Urothelium cell line (cell line): ENCODE data around the gene SLC12A9.
"Not testable (repeated sequence)": the region's sequence is repeated elsewhere in the genome, so short reads cannot be mapped to it uniquely, and the experiment has no call there.

Experiments
- DNase-seq: peaks from one replicate; pipeline ENCODE4 v3.0.0; 2011; ENCODE audit warnings: low spot score, mixed read lengths
- FAIRE-seq: peaks from 2 replicates; lab custom pipeline; 2011; peaks lifted over from hg19 to GRCh38; lab: Jason Lieb, UNC

SLC12A9 gene

DNA sequence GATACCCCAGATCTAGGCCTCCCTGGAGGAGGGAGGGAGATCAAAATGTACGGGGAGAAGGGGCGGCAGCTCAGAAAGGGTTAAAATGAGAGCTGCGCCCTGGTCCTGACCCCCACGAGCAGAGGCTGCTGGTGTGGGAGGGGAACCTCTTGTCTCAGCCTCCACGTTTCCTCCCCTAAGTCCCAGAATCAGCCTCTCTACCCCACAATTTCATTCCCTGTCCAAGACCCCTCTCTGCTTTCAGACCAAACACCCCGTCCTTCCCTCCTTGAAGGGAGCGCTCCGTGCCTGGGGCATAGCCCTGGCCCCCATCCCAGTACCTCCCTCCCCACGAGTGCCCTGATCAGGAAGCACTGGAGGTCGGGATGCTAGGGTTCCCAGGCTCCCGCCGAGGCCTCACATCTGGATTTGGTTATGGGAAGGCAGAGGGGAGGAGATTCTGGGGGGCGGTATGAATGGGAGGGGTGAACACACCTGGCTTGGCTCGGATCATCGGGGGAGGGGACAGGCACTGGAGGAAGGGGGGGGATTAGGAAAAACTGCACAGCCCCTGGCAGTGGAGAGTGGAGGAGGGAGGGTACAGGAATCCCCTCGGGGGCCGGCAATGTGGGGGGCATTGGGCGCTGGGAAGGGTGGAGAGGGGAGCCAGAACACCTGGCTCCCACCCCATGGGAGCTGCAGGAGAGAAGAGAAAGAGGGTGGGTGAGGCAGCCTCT, 27.9 kb upstream of the SLC12A9 start:
- no peak for FAIRE-seq

DNA sequence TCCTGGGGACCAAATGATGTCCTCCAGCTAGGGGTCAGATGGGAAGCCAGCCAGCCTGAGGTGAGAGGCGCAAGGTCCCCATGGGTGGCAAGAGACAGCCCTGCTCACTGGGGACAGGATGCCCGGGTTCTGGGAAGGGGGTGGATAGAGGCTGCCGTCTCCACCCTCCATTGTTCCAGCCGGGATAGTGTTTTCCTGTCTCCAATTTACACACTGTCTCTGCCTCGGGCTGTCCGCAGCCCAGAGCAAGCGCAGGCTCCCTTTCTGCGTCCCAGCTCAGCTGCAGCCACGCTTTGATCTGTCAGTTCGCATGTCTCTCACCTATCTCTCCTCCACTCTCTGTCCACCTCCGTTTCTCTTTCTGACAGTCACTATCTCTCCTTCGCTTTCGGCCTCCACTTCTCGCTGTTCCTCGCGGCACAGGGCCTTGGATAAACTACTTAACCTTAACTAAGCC, 27.3 kb upstream of the SLC12A9 start:
- DNase-seq (peak; percentile 40), FAIRE-seq (no peak)

More for the DNA sequence above, 27.9 kb upstream of the SLC12A9 start:
- no peak for DNase-seq

DNA sequence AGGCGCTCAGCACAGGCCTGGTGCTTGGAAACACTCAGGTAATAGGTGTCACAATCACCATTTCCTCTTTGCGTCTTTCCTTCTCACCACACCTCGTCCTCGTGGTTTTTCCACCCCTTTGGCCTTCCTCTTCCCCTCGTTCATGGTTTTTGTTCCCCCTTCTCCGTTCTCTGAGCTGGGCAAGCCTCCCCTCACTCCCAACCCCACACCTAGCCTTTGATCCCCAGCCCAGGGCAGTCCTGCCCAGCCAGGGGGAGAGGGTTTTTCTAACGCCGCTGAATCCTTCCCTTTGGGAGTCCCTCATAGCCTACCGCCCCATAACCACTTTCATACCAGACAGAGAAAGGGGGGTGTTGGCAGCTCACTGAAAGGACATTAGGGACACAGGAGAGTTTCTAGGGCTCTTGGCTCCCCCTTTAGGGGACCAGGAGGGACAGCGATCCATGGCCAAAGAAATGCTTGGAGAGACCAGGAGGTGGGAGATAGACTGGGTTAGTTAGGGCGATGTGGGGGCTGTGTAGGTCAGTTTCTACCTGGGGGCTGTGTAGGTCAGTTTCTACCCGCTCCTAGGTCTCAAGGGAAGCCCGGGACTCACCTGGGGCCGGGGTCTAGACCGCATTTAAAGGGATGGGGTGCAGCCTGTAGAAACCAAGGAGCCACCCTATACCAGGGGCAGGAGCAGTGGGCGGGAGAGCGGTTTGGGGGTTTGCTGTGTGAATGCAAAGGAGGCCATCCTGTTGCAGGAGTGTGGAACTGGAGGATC, 26.6 kb upstream of the SLC12A9 start:
- DNase-seq (no peak), FAIRE-seq (no peak)

DNA sequence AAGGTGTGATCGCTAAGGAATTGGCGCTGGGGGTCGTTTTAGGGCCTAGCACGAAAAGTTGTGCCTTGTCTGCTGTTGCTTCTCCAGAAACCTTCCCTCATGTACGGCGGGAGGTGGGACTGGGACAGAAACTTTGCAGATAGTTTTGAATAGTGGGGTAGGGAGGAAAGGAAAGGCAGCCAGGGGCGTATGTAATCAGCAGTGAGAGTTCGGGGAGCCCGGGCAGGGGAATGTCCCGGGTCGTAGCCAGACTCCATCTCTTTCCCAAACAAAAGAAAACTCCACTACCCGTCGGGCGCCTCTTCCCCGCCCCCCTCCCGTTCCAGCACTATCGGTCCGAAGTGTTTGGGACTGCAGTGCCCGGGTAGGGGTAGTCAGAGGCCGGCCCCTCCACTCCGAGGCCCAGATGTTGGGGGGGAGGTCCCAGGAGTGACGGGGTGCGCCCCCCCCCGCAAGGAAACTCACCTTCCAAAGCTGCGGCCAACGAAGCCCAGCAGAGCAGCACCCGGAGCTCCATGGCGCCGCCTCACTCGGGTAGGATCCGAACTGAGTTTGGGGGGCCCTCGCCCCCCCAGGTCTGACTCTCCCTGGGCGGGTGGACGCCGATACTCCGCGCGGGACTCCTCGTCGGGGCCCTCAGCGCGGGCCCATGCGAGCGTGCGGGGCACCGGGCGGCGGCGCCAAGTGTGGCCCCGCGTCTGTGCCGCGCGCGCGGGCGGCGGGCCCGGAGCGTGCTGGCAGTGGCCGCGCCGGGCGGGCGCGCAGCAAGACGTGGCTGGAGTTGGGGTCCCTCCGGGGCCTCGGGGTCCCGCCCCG, 25.8 kb upstream of the SLC12A9 start:
- DNase-seq (no peak), FAIRE-seq (no peak)

DNA sequence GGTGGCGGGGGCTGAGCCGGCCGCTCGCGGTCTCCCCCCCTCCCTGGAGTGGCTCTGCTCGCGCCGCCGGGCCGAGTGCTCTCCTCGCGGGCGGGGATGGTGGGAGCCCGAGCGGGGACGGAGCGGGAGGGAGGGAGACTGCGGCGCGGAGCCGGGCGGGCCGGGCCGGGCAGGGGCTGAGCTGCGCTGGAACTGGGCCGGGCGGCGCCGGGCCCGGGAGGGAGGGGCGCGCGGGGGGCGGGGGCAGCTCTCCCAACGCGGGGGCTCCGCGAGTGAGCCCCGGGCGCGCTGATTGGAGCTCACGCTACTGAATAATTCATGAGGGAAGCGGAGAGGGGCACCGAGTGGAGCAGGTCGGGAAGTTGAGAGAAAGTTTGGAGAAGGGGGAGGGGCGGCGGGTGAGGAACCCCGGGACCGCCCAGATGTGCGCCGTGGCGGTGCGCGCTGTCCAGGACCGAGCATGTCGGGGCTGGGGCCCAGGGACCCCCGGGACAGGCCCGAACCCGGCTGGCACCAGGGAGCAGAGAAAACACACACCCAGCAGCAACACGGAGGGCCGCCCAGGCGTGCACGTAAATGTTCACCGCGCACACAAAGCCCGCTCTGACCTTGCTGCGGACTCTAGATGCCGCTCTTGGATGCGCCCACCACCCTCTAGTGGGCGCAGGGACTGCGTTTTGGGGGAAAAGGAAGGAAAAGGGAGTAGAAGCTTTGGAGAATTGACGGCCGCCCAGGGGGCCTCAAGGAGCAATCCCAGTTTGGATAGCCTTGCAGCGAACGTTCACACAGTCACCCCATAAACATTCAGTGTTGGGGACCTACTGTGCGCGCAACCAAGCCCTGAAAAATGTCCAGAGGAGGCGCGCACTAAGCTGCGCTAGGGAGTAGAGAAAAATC, 24.9 kb upstream of the SLC12A9 start, which contains the start of gene EPHB4:
TSS of gene EPHB4 (minus strand) at position 194 of the 897 bp plus-strand sequence. CDS start 493 bp downstream, outside the sequence.
- DNase-seq (peak; percentile 96), FAIRE-seq (peak; percentile 32)

DNA sequence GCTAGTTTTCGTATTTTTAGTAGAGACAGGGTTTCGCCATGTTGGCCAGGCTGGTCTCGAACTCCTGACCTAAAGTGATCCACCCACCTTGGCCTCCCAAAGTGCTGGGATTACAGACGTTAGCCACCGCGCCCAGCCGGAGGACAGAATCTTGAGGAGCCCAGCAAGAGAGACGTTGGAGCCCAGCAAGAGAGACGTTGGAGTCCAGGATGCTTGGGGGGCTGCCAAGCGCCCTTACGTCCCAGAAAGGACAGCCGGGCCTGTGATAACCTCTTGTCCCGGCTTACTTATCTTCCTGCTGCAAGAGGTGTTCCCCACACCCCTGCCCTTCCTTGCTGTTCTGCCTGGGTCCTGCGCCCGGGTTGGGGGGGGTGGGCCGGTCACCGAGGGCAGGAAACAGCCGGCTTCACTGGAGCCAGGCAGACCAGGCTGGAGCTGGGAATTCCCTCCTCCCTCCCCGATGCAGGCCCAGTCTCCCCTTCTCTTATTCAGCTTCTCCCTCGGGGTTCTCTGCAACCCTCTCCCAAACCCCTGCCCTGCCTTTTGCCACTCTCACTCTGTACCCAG, 23.3 kb upstream of the SLC12A9 start:
- FAIRE-seq, result no peak

DNA sequence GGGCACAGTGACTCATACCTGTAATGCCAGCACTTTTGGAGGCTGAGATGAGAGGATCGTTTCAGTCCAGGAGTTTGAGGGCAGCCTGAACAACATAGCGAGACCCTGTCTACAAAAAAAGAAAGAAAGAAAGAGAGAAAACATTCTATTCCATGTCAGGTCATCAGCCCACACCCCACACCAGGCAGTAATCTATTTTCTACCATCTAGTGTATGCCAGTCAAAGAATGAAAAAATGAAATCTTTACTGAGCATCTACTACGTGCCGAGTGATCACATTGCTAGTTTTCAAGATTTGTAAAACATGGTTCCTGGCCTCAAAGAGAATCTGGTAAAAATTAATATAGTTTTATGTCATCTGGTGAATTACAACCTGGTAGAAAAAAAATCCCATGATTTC, 22.1 kb upstream of the SLC12A9 start:
- no peak for FAIRE-seq
- DNase-seq, result no peak

More for the DNA sequence above, 23.3 kb upstream of the SLC12A9 start:
- DNase-seq, result no peak

DNA sequence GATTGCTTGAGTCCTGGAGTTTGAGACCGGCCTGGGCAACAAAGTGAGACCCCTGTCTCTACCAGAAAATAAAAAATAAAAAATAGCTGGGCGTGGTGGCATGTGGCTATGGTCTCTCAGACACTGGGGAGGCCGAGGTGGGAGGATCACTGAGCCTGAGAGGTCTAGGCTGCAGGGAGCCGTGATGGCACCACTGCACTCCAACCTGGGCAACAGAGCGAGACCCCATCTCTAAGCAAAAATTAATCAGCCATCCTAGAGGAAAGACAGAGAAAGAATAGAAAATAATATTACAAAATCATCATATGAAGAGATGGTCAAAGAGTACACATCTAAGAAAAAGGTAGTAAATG, 20.3 kb upstream of the SLC12A9 start:
- FAIRE-seq, result no peak
- no peak for DNase-seq

DNA sequence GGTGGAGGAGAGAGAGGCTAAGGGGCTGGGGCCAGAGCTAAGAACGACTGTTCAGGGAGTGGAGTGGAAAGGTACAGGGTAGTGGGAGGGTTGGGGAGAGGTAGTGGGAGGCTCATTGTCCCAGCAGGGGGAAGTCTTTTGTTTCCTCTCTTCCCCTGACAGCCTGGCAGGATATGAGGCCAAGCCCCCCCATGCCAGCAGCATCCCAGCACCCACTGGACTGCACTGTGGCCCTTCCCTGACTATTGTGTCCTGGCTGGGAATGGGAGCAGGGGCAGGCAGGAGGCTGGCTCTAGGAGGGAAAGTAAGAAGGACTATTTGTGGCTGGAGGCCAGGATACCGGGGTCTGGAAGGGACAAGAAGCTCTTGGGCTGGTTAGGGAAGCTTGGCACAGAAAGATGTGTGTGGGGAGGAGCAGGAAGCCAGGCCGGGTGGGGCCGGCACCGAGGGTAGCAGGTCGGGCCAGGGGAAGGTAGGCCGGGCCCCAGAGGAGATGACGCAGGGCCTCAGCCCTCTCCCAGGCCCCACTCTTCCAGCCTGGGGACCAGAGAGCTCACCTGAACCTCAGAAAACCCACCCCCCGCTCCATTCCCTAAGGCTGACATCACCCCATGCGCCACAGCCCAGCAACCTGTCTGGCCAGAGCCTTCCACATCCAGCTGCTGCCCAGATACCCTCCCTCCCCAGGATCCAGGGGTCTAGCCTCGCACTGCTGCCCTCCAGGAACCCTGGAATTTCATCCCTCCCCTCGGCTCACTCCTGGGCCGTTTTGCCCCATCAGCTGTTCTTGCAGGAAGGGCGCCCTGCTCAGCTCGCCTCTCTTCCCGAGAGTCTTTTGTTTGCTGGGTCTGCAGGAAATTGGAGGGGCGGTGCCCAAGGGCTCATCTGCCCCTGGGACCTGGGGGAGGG, 16.4 kb upstream of the SLC12A9 start:
- FAIRE-seq, result no peak

DNA sequence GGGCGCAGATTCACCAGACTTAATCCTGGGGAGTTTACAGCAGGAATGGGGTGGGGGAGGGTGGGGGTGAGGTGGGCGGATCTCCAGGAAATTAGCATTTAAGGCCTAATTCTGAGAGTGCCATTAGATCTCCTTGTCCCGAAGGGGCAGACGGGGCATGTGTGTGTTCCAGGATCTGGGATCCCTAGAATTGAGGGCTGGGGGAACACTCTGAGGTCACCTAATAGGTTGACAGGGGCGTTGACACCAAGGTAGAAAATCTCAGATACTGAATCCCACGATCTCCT, 15.8 kb upstream of the SLC12A9 start:
- no peak for DNase-seq
- FAIRE-seq, result no peak

More for the DNA sequence above, 16.4 kb upstream of the SLC12A9 start:
- DNase-seq, result peak; percentile 69

DNA sequence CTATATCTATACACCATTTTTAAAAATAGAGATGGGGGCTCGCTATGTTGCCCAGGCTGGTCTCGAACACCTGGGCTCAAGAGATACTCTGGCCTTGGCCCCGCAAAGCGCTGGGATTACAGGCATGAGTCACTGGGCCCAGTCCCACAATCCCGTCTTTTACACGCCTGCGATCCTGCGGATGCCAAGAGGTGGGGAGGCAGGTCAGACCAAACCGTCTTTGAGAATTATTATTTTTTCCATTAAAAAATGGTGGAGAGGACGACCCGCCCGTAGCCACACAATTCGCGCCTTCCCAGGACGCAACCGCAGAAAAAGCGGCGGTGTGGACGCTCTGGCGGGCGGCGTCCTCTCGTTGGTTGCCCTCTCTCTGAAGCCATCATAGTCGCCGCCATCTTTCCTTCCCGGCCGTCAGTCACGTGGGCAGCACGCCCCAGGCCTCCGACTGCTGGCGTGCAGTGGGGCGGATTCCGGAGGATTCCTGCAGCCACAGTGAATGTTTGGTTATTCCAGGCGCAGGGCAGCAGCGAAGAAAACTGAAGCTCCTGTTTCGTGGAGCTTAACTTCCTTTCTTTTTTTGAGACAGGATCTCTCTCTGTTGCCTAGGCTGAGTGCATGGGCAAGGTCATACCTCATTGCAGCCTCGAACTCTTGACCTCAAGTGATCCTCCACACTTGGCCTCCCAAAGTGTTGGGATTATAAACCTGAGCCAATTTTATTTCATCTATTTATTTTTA, 15.2 kb upstream of the SLC12A9 start:
- DNase-seq (peak; percentile 98), FAIRE-seq (peak; percentile 92)

DNA sequence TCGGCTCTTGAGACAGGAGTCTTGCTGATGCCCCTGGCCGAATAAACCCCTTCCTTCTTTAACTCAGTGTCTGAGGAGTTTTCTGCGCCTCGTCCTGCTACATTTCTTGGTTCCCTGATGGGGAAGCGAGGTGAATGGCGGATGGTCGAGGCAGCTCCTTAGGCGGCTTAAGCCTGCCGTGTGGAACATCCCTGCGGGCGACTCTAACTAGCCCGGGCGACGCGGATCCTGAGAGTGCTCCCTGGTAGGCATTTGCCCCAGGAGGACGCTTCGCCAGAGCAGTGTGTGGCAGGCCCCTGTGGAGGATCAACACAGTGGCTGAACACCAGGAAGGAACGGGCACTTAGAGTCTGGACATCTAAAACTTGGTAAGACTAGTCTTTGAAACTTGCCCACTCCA, 13.2 kb upstream of the SLC12A9 start:
- no peak for FAIRE-seq
- no peak for DNase-seq

DNA sequence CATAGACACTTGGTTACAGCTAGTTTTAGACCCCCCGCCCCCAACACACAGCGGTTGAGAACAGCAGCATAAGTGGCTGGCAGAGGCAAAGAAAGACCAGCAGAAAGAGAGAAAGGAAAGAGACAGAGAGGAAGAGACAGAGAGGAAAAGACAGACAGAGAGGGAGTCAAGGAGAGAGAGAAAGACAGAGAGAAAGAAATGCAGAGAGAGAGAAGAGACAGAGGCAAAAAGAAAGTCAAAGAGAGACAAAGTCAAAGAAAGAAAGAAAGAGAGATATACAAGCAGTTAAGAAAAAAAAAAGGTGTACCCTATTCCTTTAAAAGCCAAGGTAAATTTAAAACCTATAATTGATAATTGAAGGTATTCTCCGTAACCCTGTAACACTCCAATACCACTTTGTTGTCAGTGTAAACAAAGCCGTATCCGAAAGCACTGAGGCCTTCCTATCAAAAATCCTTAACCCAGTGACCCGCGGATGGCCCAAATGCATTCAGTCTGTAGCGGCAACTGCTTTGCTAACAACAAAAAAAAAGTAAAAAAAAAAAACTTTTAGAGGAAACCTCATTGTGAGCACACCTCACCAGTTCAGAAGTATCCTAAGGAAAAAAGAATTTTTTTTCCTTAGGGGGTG, 11.9 kb upstream of the SLC12A9 start:
- FAIRE-seq (no peak), DNase-seq (no peak)

DNA sequence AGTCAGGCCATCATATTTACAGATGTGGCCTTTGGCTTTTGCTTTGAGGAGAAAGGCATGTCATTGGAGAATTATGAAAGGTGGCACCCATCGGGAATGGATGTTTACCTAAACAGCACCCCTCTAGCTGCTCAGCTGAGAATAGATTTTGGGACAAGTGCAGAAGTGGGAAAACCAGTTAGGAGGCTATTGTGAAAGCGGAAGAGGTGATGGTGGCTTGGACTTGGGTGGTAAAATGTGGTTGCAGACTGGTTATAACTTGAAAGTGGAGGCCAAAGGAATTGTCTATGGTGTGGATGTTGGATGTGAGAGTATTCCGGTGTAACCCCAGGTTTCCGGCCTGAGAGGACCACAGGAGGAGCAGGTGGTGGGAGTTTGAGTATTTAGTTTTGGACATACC, 5.2 kb upstream of the SLC12A9 start:
- DNase-seq (no peak), FAIRE-seq (no peak)

DNA sequence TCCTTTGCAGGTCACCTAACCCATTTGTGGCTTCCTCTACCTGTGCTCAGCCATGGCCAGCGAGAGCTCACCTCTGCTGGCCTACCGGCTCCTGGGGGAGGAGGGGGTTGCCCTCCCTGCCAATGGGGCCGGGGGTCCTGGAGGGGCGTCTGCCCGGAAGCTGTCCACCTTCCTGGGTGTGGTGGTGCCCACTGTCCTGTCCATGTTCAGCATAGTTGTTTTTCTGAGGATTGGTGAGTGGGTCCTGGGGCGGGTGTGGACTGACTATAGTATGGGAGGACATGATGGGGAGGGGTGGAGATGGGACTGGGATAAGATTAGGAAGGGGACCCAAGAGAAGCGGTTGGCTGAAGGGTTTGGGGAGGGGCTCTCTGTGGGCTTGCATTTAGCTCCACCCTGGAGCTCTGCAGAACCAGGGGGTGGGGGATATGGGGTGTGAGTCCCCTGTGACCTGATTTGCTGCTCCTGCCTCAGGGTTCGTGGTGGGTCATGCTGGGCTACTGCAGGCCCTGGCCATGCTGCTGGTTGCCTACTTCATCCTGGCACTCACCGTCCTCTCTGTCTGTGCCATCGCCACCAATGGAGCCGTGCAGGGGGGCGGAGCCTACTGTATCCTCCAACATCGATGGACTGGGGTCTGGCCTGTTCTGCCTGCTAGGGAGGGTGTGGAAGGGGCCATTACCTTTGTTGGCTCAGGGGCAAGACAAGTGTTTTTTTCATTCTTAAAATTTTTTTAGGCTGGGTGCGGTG, 1.8 kb downstream of the SLC12A9 start:
- FAIRE-seq, result no peak
- peak; percentile 2 for DNase-seq

DNA sequence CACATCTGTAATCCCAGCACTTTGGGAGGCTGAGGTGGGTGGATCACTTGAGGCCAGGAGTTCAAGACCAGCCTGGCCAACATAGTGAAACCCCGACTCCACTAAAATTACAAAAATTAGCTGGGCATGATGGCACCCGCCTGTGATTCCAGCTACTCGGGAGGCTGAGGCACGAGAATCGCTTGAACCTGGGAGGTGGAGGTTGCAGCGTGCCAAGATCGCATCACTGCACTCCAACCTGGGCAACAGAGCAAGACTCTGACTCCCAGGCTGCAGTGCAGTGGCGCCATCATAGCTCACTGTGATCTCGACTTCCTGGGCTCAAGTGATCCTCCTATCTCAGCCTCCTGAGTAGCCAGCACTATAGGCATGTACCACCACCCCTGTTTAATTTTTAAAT, 2.4 kb downstream of the SLC12A9 start:
- not testable (repeated sequence) for DNase-seq, FAIRE-seq

DNA sequence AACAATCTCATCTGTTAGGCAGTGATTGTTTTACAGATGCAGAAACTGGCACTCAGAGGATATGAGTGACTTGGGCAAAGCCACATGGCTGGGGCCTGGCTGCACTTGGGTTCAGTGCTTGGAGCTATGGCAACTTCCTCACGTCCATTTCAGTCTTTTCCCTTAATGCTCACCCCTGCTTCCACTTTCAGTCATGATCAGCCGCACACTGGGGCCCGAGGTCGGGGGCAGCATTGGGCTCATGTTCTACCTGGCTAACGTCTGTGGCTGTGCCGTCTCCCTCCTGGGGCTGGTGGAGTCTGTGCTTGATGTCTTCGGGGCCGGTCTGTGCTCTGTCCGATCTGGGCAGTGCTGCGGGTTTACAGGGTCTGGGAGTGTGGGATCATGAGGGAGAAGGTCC, 3.0 kb downstream of the SLC12A9 start:
- DNase-seq (no peak), FAIRE-seq (peak; percentile 9)
